DOHH2 (cell line): Measurements from ENCODE around the gene DRD1.

Experiments
- CTCF ChIP-seq: fragments of 200-600 bp; sonication (generic); IDR thresholded peaks from one replicate; pipeline ENCODE4 v1.5.1; 2014; ENCODE audit warnings: antibody characterized with exemption, mild to moderate bottlenecking, low read depth, low read length; ENCODE audit not compliant: poor library complexity, severe bottlenecking
- EZH2phosphoT487 ChIP-seq: fragments of 200-600 bp; sonication (generic); IDR thresholded peaks from 2 replicates; pipeline ENCODE4 v1.6.1; 2017; ENCODE audit warnings: borderline replicate concordance, mild to moderate bottlenecking, antibody characterized with exemption, low read length, moderate library complexity, mixed read lengths

- TF ChIP-seq CTCF (no peak), EZH2phosphoT487 (no peak)
Observed at GRCh38 chr5:175417384-175417783, 26.6 kb downstream of the DRD1 start.
